ENCODE data around the gene LOXL1. TPM values are rescaled to one million over a fixed set of nuclear protein-coding genes. Genes with fewer than 3 reads are reported as not detected.
A peak's percentile ranks its signal among the peaks of the same experiment; 100 is the strongest.

Gene LOXL1
- total and polyA plus RNA-seq, 2 of the 13 experiments (the other 11 are each of a cell fraction or from before 2014, with no cell fraction given): 0.51 to 1.3 TPM

DNA sequence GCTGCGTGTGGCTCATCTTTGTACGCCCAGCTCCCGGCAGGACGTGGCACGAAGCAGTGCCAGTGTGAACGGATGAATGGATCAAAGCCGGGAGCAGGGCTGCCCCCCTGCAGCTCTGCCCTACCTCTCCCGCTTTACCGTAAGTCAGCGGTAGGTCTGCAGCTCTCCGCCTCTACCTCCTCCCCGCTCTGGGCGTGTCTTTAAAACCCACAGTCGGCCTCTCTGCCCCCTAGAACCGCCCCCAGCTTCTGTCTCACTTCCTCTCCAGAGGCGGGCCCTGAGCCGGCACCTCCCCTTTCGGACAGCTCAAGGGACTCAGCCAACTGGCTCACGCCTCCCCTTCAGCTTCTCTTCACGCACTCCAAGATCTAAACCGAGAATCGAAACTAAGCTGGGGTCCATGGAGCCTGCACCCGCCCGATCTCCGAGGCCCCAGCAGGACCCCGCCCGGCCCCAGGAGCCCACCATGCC is 68.2 kb downstream of the LOXL1 start, which contains the start of gene PML (continued):
- peak; percentile 18; the same call in 1 of the 2 replicates for TF ChIP-seq ERF (CRISPR knock-in tag; IDR thresholded peaks at IDR 0.05)
- TF ChIP-seq, protein P1, sequence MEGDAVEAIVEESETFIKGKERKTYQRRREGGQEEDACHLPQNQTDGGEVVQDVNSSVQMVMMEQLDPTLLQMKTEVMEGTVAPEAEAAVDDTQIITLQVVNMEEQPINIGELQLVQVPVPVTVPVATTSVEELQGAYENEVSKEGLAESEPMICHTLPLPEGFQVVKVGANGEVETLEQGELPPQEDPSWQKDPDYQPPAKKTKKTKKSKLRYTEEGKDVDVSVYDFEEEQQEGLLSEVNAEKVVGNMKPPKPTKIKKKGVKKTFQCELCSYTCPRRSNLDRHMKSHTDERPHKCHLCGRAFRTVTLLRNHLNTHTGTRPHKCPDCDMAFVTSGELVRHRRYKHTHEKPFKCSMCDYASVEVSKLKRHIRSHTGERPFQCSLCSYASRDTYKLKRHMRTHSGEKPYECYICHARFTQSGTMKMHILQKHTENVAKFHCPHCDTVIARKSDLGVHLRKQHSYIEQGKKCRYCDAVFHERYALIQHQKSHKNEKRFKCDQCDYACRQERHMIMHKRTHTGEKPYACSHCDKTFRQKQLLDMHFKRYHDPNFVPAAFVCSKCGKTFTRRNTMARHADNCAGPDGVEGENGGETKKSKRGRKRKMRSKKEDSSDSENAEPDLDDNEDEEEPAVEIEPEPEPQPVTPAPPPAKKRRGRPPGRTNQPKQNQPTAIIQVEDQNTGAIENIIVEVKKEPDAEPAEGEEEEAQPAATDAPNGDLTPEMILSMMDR (CRISPR knock-in tag; IDR thresholded peaks at IDR 0.05): 0 out of 2 replicates have a peak, but pooled peaks have one; percentile 41
- no peak for TF ChIP-seq FOXP4 (CRISPR knock-in tag; IDR thresholded peaks at IDR 0.05)
- TF ChIP-seq, protein P2, sequence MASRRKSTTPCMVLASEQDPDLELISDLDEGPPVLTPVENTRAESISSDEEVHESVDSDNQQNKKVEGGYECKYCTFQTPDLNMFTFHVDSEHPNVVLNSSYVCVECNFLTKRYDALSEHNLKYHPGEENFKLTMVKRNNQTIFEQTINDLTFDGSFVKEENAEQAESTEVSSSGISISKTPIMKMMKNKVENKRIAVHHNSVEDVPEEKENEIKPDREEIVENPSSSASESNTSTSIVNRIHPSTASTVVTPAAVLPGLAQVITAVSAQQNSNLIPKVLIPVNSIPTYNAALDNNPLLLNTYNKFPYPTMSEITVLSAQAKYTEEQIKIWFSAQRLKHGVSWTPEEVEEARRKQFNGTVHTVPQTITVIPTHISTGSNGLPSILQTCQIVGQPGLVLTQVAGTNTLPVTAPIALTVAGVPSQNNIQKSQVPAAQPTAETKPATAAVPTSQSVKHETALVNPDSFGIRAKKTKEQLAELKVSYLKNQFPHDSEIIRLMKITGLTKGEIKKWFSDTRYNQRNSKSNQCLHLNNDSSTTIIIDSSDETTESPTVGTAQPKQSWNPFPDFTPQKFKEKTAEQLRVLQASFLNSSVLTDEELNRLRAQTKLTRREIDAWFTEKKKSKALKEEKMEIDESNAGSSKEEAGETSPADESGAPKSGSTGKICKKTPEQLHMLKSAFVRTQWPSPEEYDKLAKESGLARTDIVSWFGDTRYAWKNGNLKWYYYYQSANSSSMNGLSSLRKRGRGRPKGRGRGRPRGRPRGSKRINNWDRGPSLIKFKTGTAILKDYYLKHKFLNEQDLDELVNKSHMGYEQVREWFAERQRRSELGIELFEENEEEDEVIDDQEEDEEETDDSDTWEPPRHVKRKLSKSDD (CRISPR knock-in tag; IDR thresholded peaks at IDR 0.05; ENCODE audit: low read depth): no peak
- TF ChIP-seq KDM5A (IDR thresholded peaks at IDR 0.05; ENCODE audit: borderline replicate concordance, low read length): peak; percentile 37; the same call in 1 of the 2 replicates
- TF ChIP-seq, protein P3, sequence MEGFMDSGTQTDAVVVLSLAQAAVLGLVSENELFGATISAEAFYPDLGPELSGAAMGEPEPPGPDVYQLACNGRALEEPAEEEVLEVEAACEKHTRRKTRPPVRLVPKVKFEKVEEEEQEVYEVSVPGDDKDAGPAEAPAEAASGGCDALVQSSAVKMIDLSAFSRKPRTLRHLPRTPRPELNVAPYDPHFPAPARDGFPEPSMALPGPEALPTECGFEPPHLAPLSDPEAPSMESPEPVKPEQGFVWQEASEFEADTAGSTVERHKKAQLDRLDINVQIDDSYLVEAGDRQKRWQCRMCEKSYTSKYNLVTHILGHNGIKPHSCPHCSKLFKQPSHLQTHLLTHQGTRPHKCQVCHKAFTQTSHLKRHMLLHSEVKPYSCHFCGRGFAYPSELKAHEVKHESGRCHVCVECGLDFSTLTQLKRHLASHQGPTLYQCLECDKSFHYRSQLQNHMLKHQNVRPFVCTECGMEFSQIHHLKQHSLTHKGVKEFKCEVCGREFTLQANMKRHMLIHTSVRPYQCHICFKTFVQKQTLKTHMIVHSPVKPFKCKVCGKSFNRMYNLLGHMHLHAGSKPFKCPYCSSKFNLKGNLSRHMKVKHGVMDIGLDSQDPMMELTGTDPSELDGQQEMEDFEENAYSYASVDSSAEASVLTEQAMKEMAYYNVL (CRISPR knock-in tag; IDR thresholded peaks at IDR 0.05; ENCODE audit: borderline replicate concordance): no peak
- TF ChIP-seq CREM (IDR thresholded peaks at IDR 0.05): no peak
- no peak for TF ChIP-seq CREM (CRISPR knock-in tag; IDR thresholded peaks at IDR 0.05)
- no peak for TF ChIP-seq HOXA5 (CRISPR knock-in tag; IDR thresholded peaks at IDR 0.05)
- peak; percentile 68; the same call in 1 of the 2 replicates for TF ChIP-seq SP4 (CRISPR knock-in tag; IDR thresholded peaks at IDR 0.05)
- TF ChIP-seq, protein P4, sequence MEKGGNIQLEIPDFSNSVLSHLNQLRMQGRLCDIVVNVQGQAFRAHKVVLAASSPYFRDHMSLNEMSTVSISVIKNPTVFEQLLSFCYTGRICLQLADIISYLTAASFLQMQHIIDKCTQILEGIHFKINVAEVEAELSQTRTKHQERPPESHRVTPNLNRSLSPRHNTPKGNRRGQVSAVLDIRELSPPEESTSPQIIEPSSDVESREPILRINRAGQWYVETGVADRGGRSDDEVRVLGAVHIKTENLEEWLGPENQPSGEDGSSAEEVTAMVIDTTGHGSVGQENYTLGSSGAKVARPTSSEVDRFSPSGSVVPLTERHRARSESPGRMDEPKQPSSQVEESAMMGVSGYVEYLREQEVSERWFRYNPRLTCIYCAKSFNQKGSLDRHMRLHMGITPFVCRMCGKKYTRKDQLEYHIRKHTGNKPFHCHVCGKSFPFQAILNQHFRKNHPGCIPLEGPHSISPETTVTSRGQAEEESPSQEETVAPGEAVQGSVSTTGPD (CRISPR knock-in tag; IDR thresholded peaks at IDR 0.05): peak; percentile 9; the same call in 1 of the 2 replicates
- TF ChIP-seq ZNF430 (CRISPR knock-in tag; IDR thresholded peaks at IDR 0.05): peak; percentile 81
- TF ChIP-seq, protein P5, sequence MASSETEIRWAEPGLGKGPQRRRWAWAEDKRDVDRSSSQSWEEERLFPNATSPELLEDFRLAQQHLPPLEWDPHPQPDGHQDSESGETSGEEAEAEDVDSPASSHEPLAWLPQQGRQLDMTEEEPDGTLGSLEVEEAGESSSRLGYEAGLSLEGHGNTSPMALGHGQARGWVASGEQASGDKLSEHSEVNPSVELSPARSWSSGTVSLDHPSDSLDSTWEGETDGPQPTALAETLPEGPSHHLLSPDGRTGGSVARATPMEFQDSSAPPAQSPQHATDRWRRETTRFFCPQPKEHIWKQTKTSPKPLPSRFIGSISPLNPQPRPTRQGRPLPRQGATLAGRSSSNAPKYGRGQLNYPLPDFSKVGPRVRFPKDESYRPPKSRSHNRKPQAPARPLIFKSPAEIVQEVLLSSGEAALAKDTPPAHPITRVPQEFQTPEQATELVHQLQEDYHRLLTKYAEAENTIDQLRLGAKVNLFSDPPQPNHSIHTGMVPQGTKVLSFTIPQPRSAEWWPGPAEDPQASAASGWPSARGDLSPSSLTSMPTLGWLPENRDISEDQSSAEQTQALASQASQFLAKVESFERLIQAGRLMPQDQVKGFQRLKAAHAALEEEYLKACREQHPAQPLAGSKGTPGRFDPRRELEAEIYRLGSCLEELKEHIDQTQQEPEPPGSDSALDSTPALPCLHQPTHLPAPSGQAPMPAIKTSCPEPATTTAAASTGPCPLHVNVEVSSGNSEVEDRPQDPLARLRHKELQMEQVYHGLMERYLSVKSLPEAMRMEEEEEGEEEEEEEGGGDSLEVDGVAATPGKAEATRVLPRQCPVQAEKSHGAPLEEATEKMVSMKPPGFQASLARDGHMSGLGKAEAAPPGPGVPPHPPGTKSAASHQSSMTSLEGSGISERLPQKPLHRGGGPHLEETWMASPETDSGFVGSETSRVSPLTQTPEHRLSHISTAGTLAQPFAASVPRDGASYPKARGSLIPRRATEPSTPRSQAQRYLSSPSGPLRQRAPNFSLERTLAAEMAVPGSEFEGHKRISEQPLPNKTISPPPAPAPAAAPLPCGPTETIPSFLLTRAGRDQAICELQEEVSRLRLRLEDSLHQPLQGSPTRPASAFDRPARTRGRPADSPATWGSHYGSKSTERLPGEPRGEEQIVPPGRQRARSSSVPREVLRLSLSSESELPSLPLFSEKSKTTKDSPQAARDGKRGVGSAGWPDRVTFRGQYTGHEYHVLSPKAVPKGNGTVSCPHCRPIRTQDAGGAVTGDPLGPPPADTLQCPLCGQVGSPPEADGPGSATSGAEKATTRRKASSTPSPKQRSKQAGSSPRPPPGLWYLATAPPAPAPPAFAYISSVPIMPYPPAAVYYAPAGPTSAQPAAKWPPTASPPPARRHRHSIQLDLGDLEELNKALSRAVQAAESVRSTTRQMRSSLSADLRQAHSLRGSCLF (CRISPR knock-in tag; IDR thresholded peaks at IDR 0.05; ENCODE audit: borderline replicate concordance): no peak
- TF ChIP-seq SPEN (CRISPR knock-in tag; IDR thresholded peaks at IDR 0.05; ENCODE audit: low read depth): 0 out of 2 replicates have a peak, but pooled peaks have one; percentile 27
